Glutamatergic neuron (in vitro differentiated cells): ENCODE results near the gene NRL. TPM values are rescaled to one million over a fixed set of nuclear protein-coding genes. Genes with fewer than 3 reads are reported as not detected.

ENCODE experiments used
- DNase-seq: peaks from one replicate; pipeline ENCODE4 v3.0.0; 2022
- H3K27ac Mint-ChIP-seq: one replicate; pipeline ENCODE4 v1.8.0; 2020; ENCODE audit warnings: mild to moderate bottlenecking, mixed read lengths, inconsistent platforms; ENCODE audit not compliant: unreplicated experiment
- H3K27me3 Mint-ChIP-seq: one replicate; pipeline ENCODE4 v1.8.0; 2020; ENCODE audit warnings: mild to moderate bottlenecking, moderate library complexity, mixed read lengths, inconsistent platforms; ENCODE audit not compliant: unreplicated experiment
- H3K36me3 Mint-ChIP-seq: one replicate; pipeline ENCODE4 v1.8.0; 2020; ENCODE audit warnings: mild to moderate bottlenecking, mixed read lengths, inconsistent platforms; ENCODE audit not compliant: unreplicated experiment
- H3K4me1 Mint-ChIP-seq: one replicate; pipeline ENCODE4 v1.8.0; 2020; ENCODE audit warnings: mild to moderate bottlenecking, low read depth, mixed read lengths, inconsistent platforms; ENCODE audit not compliant: unreplicated experiment
- H3K4me3 Mint-ChIP-seq: one replicate; pipeline ENCODE4 v1.8.0; 2020; ENCODE audit warnings: mild to moderate bottlenecking, mixed read lengths, inconsistent platforms; ENCODE audit not compliant: unreplicated experiment
- H3K9me3 Mint-ChIP-seq: one replicate; pipeline ENCODE4 v1.8.0; 2020; ENCODE audit warnings: mild to moderate bottlenecking, moderate library complexity, mixed read lengths, inconsistent platforms; ENCODE audit not compliant: unreplicated experiment
- total RNA-seq: library from RNA; stranded (reverse); fragmentation: NEBNext Ultra II Directional; extraction: Animal tissue kit (Norgen Biotek cat#: 25700); gene quantifications from one replicate; pipeline ENCODE4 v1.2.1, GENCODE V29; 2021; ENCODE audit not compliant: unreplicated experiment
- TF ChIP-seq, protein P1 (sequence below): fragments of 200-600 bp; sonication (generic); IDR thresholded peaks from one replicate; pipeline ENCODE4 v1.5.0; 2021; ENCODE audit not compliant: partially characterized antibody, unreplicated experiment

The NRL gene
- total RNA-seq, 1 donor from 2014 or later: 3.7 TPM

DNA sequence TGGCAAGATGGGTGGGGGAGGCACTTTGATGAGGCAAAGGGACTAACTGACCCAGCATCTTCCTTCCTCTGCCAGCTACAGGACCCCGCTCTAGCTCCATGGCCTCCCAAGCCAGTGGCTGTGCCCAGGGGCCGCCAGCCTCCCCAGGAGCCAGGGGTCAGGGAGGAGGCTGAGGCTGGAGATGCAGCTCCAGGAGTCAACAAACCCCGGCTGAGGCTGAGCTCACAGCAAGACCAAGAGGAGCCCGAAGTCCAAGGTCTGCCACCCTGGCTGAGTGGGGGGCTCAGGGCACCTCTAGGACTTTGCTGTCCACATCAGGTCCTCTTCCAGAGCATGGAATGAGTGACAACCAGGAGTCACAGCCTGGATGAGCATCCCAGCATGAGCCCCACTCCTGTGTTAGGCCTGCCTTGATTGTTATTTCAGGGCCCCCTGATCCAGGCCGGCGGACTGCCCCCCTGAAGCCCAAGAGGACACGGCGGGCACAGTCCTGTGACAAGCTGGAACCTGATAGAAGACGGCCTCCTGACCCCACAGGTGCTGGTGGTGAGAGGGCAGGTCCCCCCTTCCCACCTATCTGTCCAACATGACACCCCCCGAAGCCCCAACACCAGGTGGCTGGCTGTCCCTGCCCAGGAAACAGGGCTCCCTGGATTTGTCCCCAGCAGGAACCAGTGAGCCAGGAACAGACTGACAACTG is 45.9 kb downstream of the NRL start:
- peaks cover 17% of the 10 kb centered on the region for H3K4me1 Mint-ChIP-seq
- no peak for DNase-seq
- H3K27ac Mint-ChIP-seq: no peak overlapping the region
- TF ChIP-seq, protein P1, sequence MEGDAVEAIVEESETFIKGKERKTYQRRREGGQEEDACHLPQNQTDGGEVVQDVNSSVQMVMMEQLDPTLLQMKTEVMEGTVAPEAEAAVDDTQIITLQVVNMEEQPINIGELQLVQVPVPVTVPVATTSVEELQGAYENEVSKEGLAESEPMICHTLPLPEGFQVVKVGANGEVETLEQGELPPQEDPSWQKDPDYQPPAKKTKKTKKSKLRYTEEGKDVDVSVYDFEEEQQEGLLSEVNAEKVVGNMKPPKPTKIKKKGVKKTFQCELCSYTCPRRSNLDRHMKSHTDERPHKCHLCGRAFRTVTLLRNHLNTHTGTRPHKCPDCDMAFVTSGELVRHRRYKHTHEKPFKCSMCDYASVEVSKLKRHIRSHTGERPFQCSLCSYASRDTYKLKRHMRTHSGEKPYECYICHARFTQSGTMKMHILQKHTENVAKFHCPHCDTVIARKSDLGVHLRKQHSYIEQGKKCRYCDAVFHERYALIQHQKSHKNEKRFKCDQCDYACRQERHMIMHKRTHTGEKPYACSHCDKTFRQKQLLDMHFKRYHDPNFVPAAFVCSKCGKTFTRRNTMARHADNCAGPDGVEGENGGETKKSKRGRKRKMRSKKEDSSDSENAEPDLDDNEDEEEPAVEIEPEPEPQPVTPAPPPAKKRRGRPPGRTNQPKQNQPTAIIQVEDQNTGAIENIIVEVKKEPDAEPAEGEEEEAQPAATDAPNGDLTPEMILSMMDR: no peak
- H3K4me3 Mint-ChIP-seq: no peak overlapping the region
- H3K27me3 Mint-ChIP-seq: peaks cover 19% of the 10 kb centered on the region
- H3K9me3 Mint-ChIP-seq: peaks cover 5% of the 10 kb centered on the region
- H3K36me3 Mint-ChIP-seq: peaks cover 6% of the 10 kb centered on the region

DNA sequence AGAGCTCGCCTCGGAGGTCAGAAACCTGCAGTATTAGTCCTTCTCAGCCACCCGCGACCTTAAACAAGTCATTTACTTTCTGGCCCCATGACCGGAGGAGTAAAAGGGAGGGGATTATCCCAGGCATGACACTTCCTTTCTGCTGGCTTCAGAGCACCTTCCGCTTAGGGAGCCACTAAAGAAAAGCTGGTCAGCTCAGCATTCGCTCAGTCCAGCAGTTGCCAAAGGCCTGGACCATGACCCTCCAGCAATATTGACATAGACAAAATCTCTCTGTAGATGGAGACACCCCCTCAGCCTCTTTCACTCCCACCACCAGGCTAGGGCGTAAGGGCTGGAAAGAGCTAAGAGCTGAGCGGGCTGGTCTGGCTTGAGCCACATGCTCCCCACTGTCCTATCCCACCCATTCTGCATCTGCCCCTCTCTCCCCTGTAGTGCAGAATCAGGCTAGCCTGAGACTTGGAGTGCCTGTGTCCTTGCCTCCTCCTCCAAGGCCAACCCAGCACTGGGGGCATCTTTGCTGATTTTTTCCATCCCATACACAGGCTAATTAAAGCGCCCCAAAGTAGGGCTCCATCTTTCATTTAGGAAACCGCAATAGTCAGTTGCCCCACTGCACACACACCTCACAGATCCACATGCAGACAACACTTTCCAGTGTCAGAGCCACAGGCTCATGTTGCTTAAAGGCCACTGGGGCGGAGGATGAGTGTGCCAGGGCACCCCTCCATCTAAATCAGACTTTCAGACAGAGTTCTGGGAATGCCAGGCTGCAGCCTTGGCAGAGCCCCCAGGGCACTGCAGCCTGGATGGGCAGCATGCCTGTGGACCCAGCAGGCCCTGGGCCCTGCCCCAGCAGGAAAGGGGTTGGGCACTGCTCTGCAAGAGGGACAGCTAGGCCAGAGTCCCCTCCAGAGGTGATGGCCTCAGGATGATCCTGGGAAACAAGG is 47.3 kb downstream of the NRL start:
- H3K36me3 Mint-ChIP-seq: peaks cover 6% of the 10 kb centered on the region
- H3K27me3 Mint-ChIP-seq: peaks cover 21% of the 10 kb centered on the region
- no peak for DNase-seq
- peaks cover 17% of the 10 kb centered on the region for H3K4me1 Mint-ChIP-seq
- H3K4me3 Mint-ChIP-seq: no peak overlapping the region
- peaks cover 5% of the 10 kb centered on the region for H3K9me3 Mint-ChIP-seq
- TF ChIP-seq, protein P1: no peak
- no peak overlapping the region for H3K27ac Mint-ChIP-seq

DNA sequence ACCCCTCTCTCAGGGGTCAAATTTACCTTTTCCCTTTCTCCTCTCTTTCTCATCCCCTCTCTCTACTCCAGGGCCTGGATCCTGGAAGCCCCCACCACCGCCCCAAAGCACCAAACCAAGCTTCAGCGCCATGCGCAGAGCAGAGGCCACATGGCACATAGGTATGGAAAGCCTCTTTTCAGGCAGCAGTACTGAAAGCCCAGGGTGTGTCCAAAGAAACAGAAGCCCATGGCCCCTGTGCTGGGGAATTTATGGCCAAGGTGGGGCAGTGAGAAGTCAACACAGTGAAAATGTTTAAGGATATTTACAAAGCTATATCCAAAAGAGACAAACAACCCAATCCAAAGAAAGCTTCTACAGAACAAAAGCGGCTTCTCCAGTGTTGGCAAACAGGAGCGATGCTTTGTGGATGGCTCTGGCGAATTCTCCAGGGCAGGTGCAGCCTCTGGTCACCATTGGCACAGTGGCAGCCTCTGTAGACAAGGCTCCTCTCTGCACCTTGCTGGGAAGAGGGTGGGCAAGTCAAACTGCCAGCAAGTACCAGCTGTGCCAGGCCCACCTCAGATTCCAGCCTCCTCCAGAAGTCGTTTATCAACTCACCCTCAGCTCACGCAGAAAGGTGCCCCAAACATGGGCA is 48.1 kb downstream of the NRL start:
- H3K27me3 Mint-ChIP-seq: peaks cover 23% of the 10 kb centered on the region
- TF ChIP-seq, protein P1: no peak
- H3K36me3 Mint-ChIP-seq: peaks cover 6% of the 10 kb centered on the region

DNA sequence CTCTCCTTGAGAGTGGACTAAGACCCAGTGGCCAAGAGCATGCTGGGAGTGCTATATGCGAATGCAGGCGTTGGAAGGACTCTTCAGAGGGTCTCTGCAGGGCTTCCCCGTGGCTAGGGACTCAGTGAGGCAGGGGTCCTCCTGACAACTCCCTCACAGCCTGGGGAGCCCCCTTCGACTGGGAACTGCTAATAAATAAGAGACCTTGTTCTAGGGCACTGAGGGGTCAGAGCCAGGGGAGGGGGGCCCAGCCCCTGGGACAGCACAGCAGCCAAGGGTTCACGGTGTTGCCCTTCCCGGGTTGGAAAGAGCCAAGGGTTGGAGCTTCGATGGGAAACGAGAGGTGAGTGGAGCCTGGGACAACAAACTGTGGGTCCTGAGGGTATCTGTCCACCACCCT is 49.3 kb downstream of the NRL start:
- H3K27me3 Mint-ChIP-seq: peaks cover 24% of the 10 kb centered on the region
- peaks cover 3% of the 10 kb centered on the region for H3K9me3 Mint-ChIP-seq

More for the DNA sequence above, 48.1 kb downstream of the NRL start:
- Mint-ChIP-seq H3K9me3 (peaks cover 5% of the 10 kb centered on the region), H3K4me1 (peaks cover 20% of the 10 kb centered on the region), H3K27ac (no peak overlapping the region), H3K4me3 (no peak overlapping the region)
- no peak for DNase-seq

More for the DNA sequence above, 49.3 kb downstream of the NRL start:
- Mint-ChIP-seq H3K4me1 (peaks cover 13% of the 10 kb centered on the region), H3K4me3 (no peak overlapping the region), H3K27ac (no peak overlapping the region), H3K36me3 (peaks cover 6% of the 10 kb centered on the region)
- DNase-seq: no peak
- TF ChIP-seq, protein P1: no peak
